NOMO-1 treated with DMSO at 0.1 percent for 48 hours (cell line): Measurements from ENCODE around the gene HELZ.
A peak's percentile ranks its signal among the peaks of the same experiment; 100 is the strongest.

ENCODE experiments used
- DNase-seq: peaks from one replicate; lab custom pipeline; 2025; ENCODE audit not compliant: unreplicated experiment; lab: John Stamatoyannopoulos, UW

The HELZ gene

GRCh38 chr17:67090341-67090740, 154.7 kb downstream of the HELZ start:
- no peak for DNase-seq

- DNase-seq = no peak
Measured at GRCh38 chr17:67088639-67089038, 156.4 kb downstream of the HELZ start.

- no peak for DNase-seq
Measured at GRCh38 chr17:67085406-67085805, 159.6 kb downstream of the HELZ start.

- peak; percentile 20 for DNase-seq
Measured at GRCh38 chr17:67082107-67082506, 162.9 kb downstream of the HELZ start.

- no peak for DNase-seq
Measured at GRCh38 chr17:67080804-67081203, 164.2 kb downstream of the HELZ start.

- no peak for DNase-seq
Measured at GRCh38 chr17:67079491-67079890, 165.5 kb downstream of the HELZ start.

- DNase-seq = no peak
Measured at GRCh38 chr17:67078292-67078691, 166.7 kb downstream of the HELZ start.

- no peak for DNase-seq
Measured at GRCh38 chr17:67076290-67076689, 168.7 kb downstream of the HELZ start.

- DNase-seq = no peak
Measured at GRCh38 chr17:67074781-67075180, 170.2 kb downstream of the HELZ start.

GRCh38 chr17:67072885-67073284, 172.1 kb downstream of the HELZ start:
- no peak for DNase-seq

GRCh38 chr17:67071595-67071994, 173.4 kb downstream of the HELZ start:
- DNase-seq = no peak

GRCh38 chr17:67069603-67070136, 175.3 kb downstream of the HELZ start:
- DNase-seq = no peak

- no peak for DNase-seq
Measured at GRCh38 chr17:67068999-67069398, 176.0 kb downstream of the HELZ start.

- DNase-seq = no peak
Measured at GRCh38 chr17:67067571-67068482, 177.2 kb downstream of the HELZ start.

- DNase-seq = no peak
Measured at GRCh38 chr17:67066717-67067116, 178.3 kb downstream of the HELZ start.

GRCh38 chr17:67063141-67063540, 181.9 kb downstream of the HELZ start:
- DNase-seq = no peak

- no peak for DNase-seq
Measured at GRCh38 chr17:67059372-67059771, 185.6 kb downstream of the HELZ start.

GRCh38 chr17:67058036-67058435, 187.0 kb downstream of the HELZ start:
- no peak for DNase-seq

- no peak for DNase-seq
Measured at GRCh38 chr17:67056746-67057490, 188.1 kb downstream of the HELZ start.

- no peak for DNase-seq
Measured at GRCh38 chr17:67055811-67056745, 188.9 kb downstream of the HELZ start.

GRCh38 chr17:67055041-67055443, 190.0 kb downstream of the HELZ start:
- no peak for DNase-seq
